Activated CD4-positive, CD25-positive, alpha-beta regulatory T cell treated with anti-CD3 and anti-CD28 coated beads, Interleukin-2, amount 50 U/mL, for 72 hours (primary cell): ENCODE data around the gene TRIM15.
"Not testable (repeated sequence)": the region's sequence is repeated elsewhere in the genome, so short reads cannot be mapped to it uniquely, and the experiment has no call there.

Experiments used
- DNase-seq: peaks from one replicate; pipeline ENCODE4 v3.0.0; 2021

The TRIM15 gene

GRCh38 chr6:30163090-30163917 lies at the start of gene TRIM15:
Gene TRIM15 (plus strand): TSS chr6:30163546. CDS start chr6:30163685, 139 bp downstream.
- DNase-seq = peak; percentile 49

- no peak for DNase-seq
Measured at GRCh38 chr6:30113841-30114240, 49.5 kb upstream of the TRIM15 start.

GRCh38 chr6:30116724-30117123 lies 46.6 kb upstream of the TRIM15 start:
- no peak for DNase-seq

GRCh38 chr6:30118691-30119090 lies 44.7 kb upstream of the TRIM15 start:
- not testable (repeated sequence) for DNase-seq

GRCh38 chr6:30121446-30122366 lies 41.6 kb upstream of the TRIM15 start:
- no peak for DNase-seq

- no peak for DNase-seq
Measured at GRCh38 chr6:30122515-30122914, 40.8 kb upstream of the TRIM15 start.

- no peak for DNase-seq
Measured at GRCh38 chr6:30127238-30128093, 35.9 kb upstream of the TRIM15 start.

- DNase-seq = no peak
Measured at GRCh38 chr6:30129265-30130178, 33.8 kb upstream of the TRIM15 start.

- no peak for DNase-seq
Measured at GRCh38 chr6:30130179-30130679, 33.1 kb upstream of the TRIM15 start.

- peak; percentile 43 for DNase-seq
Measured at GRCh38 chr6:30130887-30131862, 32.2 kb upstream of the TRIM15 start.

- DNase-seq = no peak
Measured at GRCh38 chr6:30131947-30132497, 31.3 kb upstream of the TRIM15 start.

GRCh38 chr6:30135147-30135546 lies 28.2 kb upstream of the TRIM15 start:
- no peak for DNase-seq

GRCh38 chr6:30135757-30136156 lies 27.6 kb upstream of the TRIM15 start, which contains the start of gene TRIM40:
Gene TRIM40 (plus strand): TSS chr6:30136140. CDS start chr6:30137037, 897 bp downstream.
- no peak for DNase-seq

- no peak for DNase-seq
Measured at GRCh38 chr6:30136570-30137286, 26.6 kb upstream of the TRIM15 start.

- not testable (repeated sequence) for DNase-seq
Measured at GRCh38 chr6:30140240-30140639, 23.1 kb upstream of the TRIM15 start.

GRCh38 chr6:30142665-30143064 lies 20.7 kb upstream of the TRIM15 start:
- DNase-seq = no peak

- DNase-seq = no peak
Measured at GRCh38 chr6:30143780-30144179, 19.6 kb upstream of the TRIM15 start.

- no peak for DNase-seq
Measured at GRCh38 chr6:30144811-30145210, 18.5 kb upstream of the TRIM15 start.

GRCh38 chr6:30145818-30146217 lies 17.5 kb upstream of the TRIM15 start:
- no peak for DNase-seq
